IMR-90 (cell line): ENCODE measurements around the gene NPNT. TPM values are rescaled to one million over a fixed set of nuclear protein-coding genes. Genes with fewer than 3 reads are reported as not detected.

Experiments used
- ATAC-seq: fragments of 200-7000 bp; cut with Tn5 transposase; 2 replicates; pipeline ENCODE4 v1.9.1; 2020; ENCODE audit warnings: low read depth, mild to moderate bottlenecking, moderate library complexity
- BruUV-seq: library from RNA; stranded (reverse); fragments of 400-500 nt; replicated peaks from 2 replicates; lab custom pipeline; 2021; lab: Mats Ljungman, UMichigan
- CTCF ChIA-PET: fragments of 300-600 bp; formaldehyde crosslinking; extraction: SDS; loops from one replicate; lab custom pipeline; 2021; ENCODE audit warnings: antibody characterized with exemption; lab: Yijun Ruan, JAX
- POLR2A ChIA-PET: fragments of 300-600 bp; sonication (Branson Sonifier 250); formaldehyde crosslinking; loops from one replicate; lab custom pipeline; 2022; ENCODE audit warnings: antibody characterized with exemption; ENCODE audit not compliant: unreplicated experiment; lab: Charles Lee
- DNase-seq: peaks from one replicate; pipeline ENCODE4 v3.0.0; 2013
- H2AFZ ChIP-seq: replicated peaks from 2 replicates; pipeline ENCODE3; 2013; ENCODE audit warnings: low read length, mild to moderate bottlenecking; ENCODE audit not compliant: poor library complexity
- H2AK5ac ChIP-seq: 2 replicates; pipeline ENCODE4 v1.6.1; 2013; ENCODE audit warnings: low read depth, low read length, inconsistent platforms
- H2AK9ac ChIP-seq: replicated peaks from 2 replicates; pipeline ENCODE3; 2013; ENCODE audit warnings: mild to moderate bottlenecking, low read depth, low read length, moderate library complexity; ENCODE audit not compliant: poor library complexity
- H2BK120ac ChIP-seq: 2 replicates; pipeline ENCODE4 v1.6.1; 2013; ENCODE audit warnings: low read depth, low read length, inconsistent platforms
- H2BK15ac ChIP-seq: 3 replicates; pipeline ENCODE4 v1.6.1; 2013; ENCODE audit warnings: low read depth, low read length, inconsistent platforms
- H2BK20ac ChIP-seq: 2 replicates; pipeline ENCODE4 v1.6.1; 2013; ENCODE audit warnings: low read depth, mild to moderate bottlenecking, inconsistent platforms, low read length, moderate library complexity
- H2BK5ac ChIP-seq: 2 replicates; pipeline ENCODE4 v1.6.1; 2013; ENCODE audit warnings: mild to moderate bottlenecking, low read depth, low read length, inconsistent platforms; ENCODE audit not compliant: poor library complexity, severe bottlenecking
- H3K14ac ChIP-seq: replicated peaks from 2 replicates; pipeline ENCODE4 v1.6.1; 2013; ENCODE audit warnings: low read depth, low read length, inconsistent platforms
- H3K18ac ChIP-seq: 2 replicates; pipeline ENCODE4 v1.6.1; 2013; ENCODE audit warnings: low read depth, low read length, control low read depth
- H3K23ac ChIP-seq: 2 replicates; pipeline ENCODE4 v1.6.1; 2013; ENCODE audit warnings: low read depth, low read length, inconsistent platforms
- H3K27ac ChIP-seq: 2 replicates; pipeline ENCODE4 v1.5.1; 2013; ENCODE audit warnings: mild to moderate bottlenecking, control low read depth, low read length; ENCODE audit not compliant: insufficient read depth
- H3K27me3 ChIP-seq: 2 replicates; pipeline ENCODE4 v1.6.1; 2013; ENCODE audit warnings: low read length; ENCODE audit not compliant: control insufficient read depth, insufficient read depth
- H3K36me3 ChIP-seq: 2 replicates; pipeline ENCODE4 v1.6.1; 2013; ENCODE audit warnings: low read length, mixed read lengths; ENCODE audit not compliant: control insufficient read depth, insufficient read depth
- H3K4ac ChIP-seq: 2 replicates; pipeline ENCODE4 v1.6.1; 2013; ENCODE audit warnings: low read depth, low read length, inconsistent platforms
- H3K4me1 ChIP-seq: 2 replicates; pipeline ENCODE4 v1.6.1; 2013; ENCODE audit warnings: low read length, mixed read lengths; ENCODE audit not compliant: control insufficient read depth, insufficient read depth
- H3K4me2 ChIP-seq: 2 replicates; pipeline ENCODE4 v1.6.1; 2013; ENCODE audit warnings: low read depth, mild to moderate bottlenecking, control low read depth, low read length, moderate library complexity
- H3K4me3 ChIP-seq: 2 replicates; pipeline ENCODE4 v1.5.1; 2013; ENCODE audit warnings: low read depth, mild to moderate bottlenecking, control low read depth, low read length, moderate library complexity; ENCODE audit not compliant: insufficient read depth
- H3K56ac ChIP-seq: 2 replicates; pipeline ENCODE4 v1.6.1; 2013; ENCODE audit warnings: low read length, inconsistent platforms; ENCODE audit not compliant: insufficient read depth; ENCODE audit errors: extremely low read depth
- H3K79me1 ChIP-seq, 2 experiments: 2 replicates each; pipeline ENCODE4 v1.6.1; 2013; ENCODE audit warnings: low read length in 2 of 2, inconsistent platforms in 1 of 2, low read depth in 1 of 2
- H3K9ac ChIP-seq: 2 replicates; pipeline ENCODE4 v1.6.1; 2013; ENCODE audit warnings: low read depth, low read length, control low read depth
- H3K9me1 ChIP-seq: 2 replicates; pipeline ENCODE4 v1.6.1; 2013; ENCODE audit warnings: low read length, inconsistent platforms; ENCODE audit not compliant: insufficient read depth
- H3K9me3 ChIP-seq: 2 replicates; pipeline ENCODE4 v1.6.1; 2013; ENCODE audit warnings: low read length; ENCODE audit not compliant: control insufficient read depth, insufficient read depth
- H4K20me1 ChIP-seq: 2 replicates; pipeline ENCODE4 v1.6.1; 2013; ENCODE audit warnings: low read length, inconsistent platforms; ENCODE audit not compliant: insufficient read depth
- H4K5ac ChIP-seq: 2 replicates; pipeline ENCODE4 v1.6.1; 2013; ENCODE audit warnings: mild to moderate bottlenecking, low read depth, low read length, control low read depth
- H4K8ac ChIP-seq, 2 experiments: 2 replicates each; pipeline ENCODE4 v1.6.1; 2013; ENCODE audit warnings: low read depth in 2 of 2, low read length in 2 of 2, control low read depth in 1 of 2, inconsistent platforms in 1 of 2
- H4K91ac ChIP-seq: 2 replicates; pipeline ENCODE4 v1.6.1; 2013; ENCODE audit warnings: low read depth, low read length, inconsistent platforms; ENCODE audit not compliant: insufficient read depth
- BHLHE40 ChIP-seq: fragments of 150-350 bp; IDR thresholded peaks from 2 replicates; pipeline ENCODE4 v1.6.1; 2016; ENCODE audit warnings: mild to moderate bottlenecking, low read depth, low read length
- CEBPB ChIP-seq: IDR thresholded peaks from 2 replicates; pipeline ENCODE4 v1.6.1; 2012; ENCODE audit warnings: low read depth, low read length, improper control_type of control experiment
- CHD1 ChIP-seq: IDR thresholded peaks from 2 replicates; pipeline ENCODE4 v1.6.1; 2012; ENCODE audit warnings: low read depth, low read length, improper control_type of control experiment
- ELK1 ChIP-seq: fragments of 150-350 bp; IDR thresholded peaks from 2 replicates; pipeline ENCODE4 v1.6.1; 2016; ENCODE audit warnings: low read depth, mild to moderate bottlenecking, low read length, moderate library complexity, borderline replicate concordance
- FOS ChIP-seq: fragments of 150-350 bp; IDR thresholded peaks from 2 replicates; pipeline ENCODE4 v1.6.1; 2016; ENCODE audit warnings: low read depth, low read length
- MAFK ChIP-seq: IDR thresholded peaks from 2 replicates; pipeline ENCODE4 v1.6.1; 2012; ENCODE audit warnings: low read depth, low read length, improper control_type of control experiment
- MAZ ChIP-seq: IDR thresholded peaks from 2 replicates; pipeline ENCODE4 v1.6.1; 2012; ENCODE audit warnings: low read depth, mild to moderate bottlenecking, low read length, improper control_type of control experiment, moderate library complexity, borderline replicate concordance
- MXI1 ChIP-seq: IDR thresholded peaks from 2 replicates; pipeline ENCODE4 v1.6.1; 2012; ENCODE audit warnings: low read depth, mild to moderate bottlenecking, low read length, moderate library complexity, borderline replicate concordance
- NFE2L2 ChIP-seq: fragments of 150-350 bp; IDR thresholded peaks from 2 replicates; pipeline ENCODE4 v1.6.1; 2016; ENCODE audit warnings: low read depth, mild to moderate bottlenecking, low read length
- POLR2A ChIP-seq: IDR thresholded peaks from 2 replicates; pipeline ENCODE4 v1.6.1; 2012; ENCODE audit warnings: mild to moderate bottlenecking, low read depth, low read length
- RAD21 ChIP-seq: IDR thresholded peaks from 2 replicates; pipeline ENCODE4 v1.6.1; 2012; ENCODE audit warnings: low read length, improper control_type of control experiment
- RCOR1 ChIP-seq: IDR thresholded peaks from 2 replicates; pipeline ENCODE4 v1.6.1; 2012; ENCODE audit warnings: mild to moderate bottlenecking, low read length, improper control_type of control experiment; ENCODE audit not compliant: insufficient replicate concordance
- RFX5 ChIP-seq: IDR thresholded peaks from 2 replicates; pipeline ENCODE4 v1.8.0; 2012; ENCODE audit warnings: low read depth, mild to moderate bottlenecking, low read length, moderate library complexity
- SMC3 ChIP-seq: fragments of 150-350 bp; IDR thresholded peaks from 2 replicates; pipeline ENCODE4 v1.6.1; 2016; ENCODE audit warnings: low read depth, mild to moderate bottlenecking, antibody characterized with exemption, low read length, moderate library complexity
- USF2 ChIP-seq: fragments of 150-350 bp; IDR thresholded peaks from 2 replicates; pipeline ENCODE4 v1.6.1; 2017; ENCODE audit warnings: mild to moderate bottlenecking, antibody characterized with exemption, low read length, low read depth
- WGBS, 2 experiments: methylation state at CpG; one replicate each; pipeline versions ENCODE4 v1.1.5 to v1.1.7; 2013; ENCODE audit warnings: missing lambda C conversion rate in 2 of 2; ENCODE audit not compliant: insufficient read length in 1 of 2; ENCODE audit errors: extremely low coverage in 2 of 2; 5-methylcytosine and 5-hydroxymethylcytosine counted together
- dilution Hi-C: fragments of 300-500 bp; cut with HindIII; formaldehyde crosslinking; loops from one replicate; pipeline ENCODE4 v1.14.3; 2018; ENCODE audit warnings: low sequenced_read_pairs; ENCODE audit not compliant: unreplicated experiment
- in situ Hi-C: fragments of 300-500 bp; cut with MboI; formaldehyde crosslinking; loops from 3 replicates; pipeline ENCODE4 v1.14.3; 2019; ENCODE audit warnings: low sequenced_read_pairs, inconsistent platforms, mixed read lengths
- intact Hi-C: fragments of 100-400 bp; cut with micrococcal nuclease; formaldehyde crosslinking; loops from 2 replicates; pipeline ENCODE4 v1.10.0; 2022
- polyA plus RNA-seq, 3 experiments: library from polyadenylated mRNA; depleted of rRNA; stranded (reverse); fragments of >200 nt; gene quantifications; 2 replicates each; pipeline ENCODE4 v1.2.3, GENCODE V29; 2012; ENCODE audit warnings: low replicate concordance in 1 of 3
- total RNA-seq: library from RNA; depleted of rRNA; stranded (reverse); fragments of >200 nt; gene quantifications from 2 replicates; pipeline ENCODE4 v1.2.3, GENCODE V29; 2012

NPNT gene
- total and polyA plus RNA-seq, 2 of the 4 experiments (the other 2 are of a cell fraction), result not detected

DNA sequence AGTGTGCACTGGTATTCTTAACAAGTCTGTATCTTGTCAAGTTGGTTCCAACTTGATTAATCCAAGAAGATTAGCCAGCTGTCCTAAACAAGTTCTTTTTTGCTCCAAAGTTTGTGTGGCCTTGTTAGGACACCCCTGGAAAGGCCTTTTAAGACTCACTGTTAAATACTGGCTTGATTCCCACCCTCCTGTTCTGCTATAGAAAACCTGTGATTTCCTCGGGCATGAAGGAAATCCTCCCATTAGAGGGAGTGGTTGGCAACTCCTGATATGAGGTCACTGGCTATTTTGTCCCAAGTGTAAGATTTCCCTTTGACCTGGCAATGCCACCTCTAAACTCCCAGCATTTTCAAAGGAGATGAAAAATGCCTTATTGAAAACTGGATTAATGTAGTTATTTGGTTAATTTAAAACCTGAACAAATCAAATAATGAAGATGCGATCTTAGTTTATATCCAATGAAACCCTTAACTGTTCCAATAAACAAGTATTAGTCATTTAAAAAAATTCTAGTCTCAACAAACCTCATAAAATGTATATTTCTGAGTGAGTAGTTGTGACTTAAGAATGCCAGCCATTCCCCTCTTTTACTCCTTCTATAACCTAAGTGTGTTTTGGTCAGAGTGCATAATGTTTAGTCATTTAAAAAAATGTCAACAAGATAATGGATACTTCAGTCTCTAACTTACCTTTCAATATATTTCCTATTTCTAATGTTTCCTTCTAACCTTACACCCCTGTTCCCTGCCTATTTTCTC is 94.4 kb downstream of the NPNT start:
- Histone ChIP-seq H3K4me3 (no peak overlapping the region), H3K79me1 (no peaks in the 10 kb centered on the region), H4K20me1 (no peaks in the 10 kb centered on the region), H2BK15ac (no peak overlapping the region), H3K4ac (no peak overlapping the region), H2AK9ac (no peak overlapping the region), H2BK120ac (no peak overlapping the region), H2AK5ac (no peak overlapping the region), H3K9me1 (no peaks in the 10 kb centered on the region), H3K18ac (no peak overlapping the region), H2AFZ (no peak overlapping the region), H3K23ac (no peak overlapping the region), H2BK5ac (no peak overlapping the region), H3K9me3 (peaks cover 1% of the 10 kb centered on the region; the same call in 1 of the 2 replicates), H3K4me1 (no peaks in the 10 kb centered on the region), H3K56ac (no peak overlapping the region), H3K14ac (no peak overlapping the region), H2BK20ac (no peak overlapping the region), H3K36me3 (no peaks in the 10 kb centered on the region), H3K9ac (no peak overlapping the region), H3K27me3 (no peaks in the 10 kb centered on the region), H4K8ac (no peak overlapping the region), H4K5ac (no peak overlapping the region), H4K91ac (no peak overlapping the region), H3K27ac (no peak overlapping the region), H3K4me2 (no peak overlapping the region)
- in situ Hi-C loops, result no loop called here
- no peak for DNase-seq
- no TSS peak for BruUV-seq
- no peak for ATAC-seq
- dilution Hi-C loops, result no loop called here
- intact Hi-C loops, result no loop called here
- ChIA-PET CTCF (no interaction called here), POLR2A (no interaction called here)
- TF ChIP-seq MAFK (no peak), RAD21 (no peak), USF2 (no peak), FOS (no peak), SMC3 (no peak), MAZ (no peak), RCOR1 (no peak), POLR2A (no peak), NFE2L2 (no peak), RFX5 (no peak), CEBPB (no peak), CHD1 (no peak), ELK1 (no peak), MXI1 (no peak), BHLHE40 (no peak)
- WGBS, 2 experiments, result no CpG with 5 or more reads among the region's 2 CpGs
